H1 (cell line): ENCODE measurements around the gene PINK1. TPM values are rescaled to one million over a fixed set of nuclear protein-coding genes. Genes with fewer than 3 reads are reported as not detected.

Source experiments
- CTCF ChIA-PET: fragments of 300-600 bp; sonication (Branson Sonifier 250); formaldehyde crosslinking; loops from one replicate; lab custom pipeline; 2021; ENCODE audit not compliant: partially characterized antibody; lab: Charles Lee
- POLR2A ChIA-PET: fragments of 300-600 bp; sonication (Branson Sonifier 250); formaldehyde crosslinking; loops from one replicate; lab custom pipeline; 2021; ENCODE audit warnings: inconsistent platforms; ENCODE audit not compliant: partially characterized antibody; lab: Charles Lee
- DNase-seq, 2 experiments: peaks; one replicate each; pipeline versions ENCODE4 v3.0.0 to v3.0.0-alpha.2; 2010 to 2022; ENCODE audit warnings: low spot score in 2 of 2, low read depth in 1 of 2, mixed read lengths in 1 of 2
- FAIRE-seq: peaks from 2 replicates; lab custom pipeline; 2011; peaks lifted over from hg19 to GRCh38; lab: Jason Lieb, UNC
- H2AFZ ChIP-seq: 2 replicates; pipeline ENCODE4 v1.8.1; 2012; ENCODE audit warnings: low read length, inconsistent platforms
- H2AK5ac ChIP-seq: 2 replicates; pipeline ENCODE4 v1.6.1; 2013; ENCODE audit warnings: low read depth, low read length
- H2BK120ac ChIP-seq: replicated peaks from 2 replicates; pipeline ENCODE3; 2013; ENCODE audit warnings: low read depth, low read length, inconsistent platforms
- H2BK12ac ChIP-seq: 2 replicates; pipeline ENCODE4 v1.6.1; 2013; ENCODE audit warnings: low read depth, low read length
- H2BK15ac ChIP-seq: 2 replicates; pipeline ENCODE4 v1.6.1; 2013; ENCODE audit warnings: low read length
- H2BK20ac ChIP-seq: 2 replicates; pipeline ENCODE4 v1.6.1; 2013; ENCODE audit warnings: low read length
- H2BK5ac ChIP-seq: 2 replicates; pipeline ENCODE4 v1.6.1; 2013; ENCODE audit warnings: low read depth, low read length
- H3K14ac ChIP-seq: 2 replicates; pipeline ENCODE4 v1.6.1; 2013; ENCODE audit warnings: inconsistent platforms; ENCODE audit not compliant: insufficient read length
- H3K18ac ChIP-seq: 2 replicates; pipeline ENCODE4 v1.6.1; 2013; ENCODE audit warnings: low read length; ENCODE audit errors: extremely low read depth
- H3K23ac ChIP-seq: 2 replicates; pipeline ENCODE4 v1.6.1; 2013; ENCODE audit warnings: inconsistent platforms; ENCODE audit not compliant: insufficient read length
- H3K23me2 ChIP-seq: 2 replicates; pipeline ENCODE4 v1.6.1; 2013; ENCODE audit warnings: low read depth, low read length
- H3K27ac ChIP-seq: 2 replicates; pipeline ENCODE4 v1.6.1; 2011; ENCODE audit warnings: low read depth, low read length, inconsistent platforms
- H3K27me3 ChIP-seq, 4 experiments: replicated peaks in 1 of 4; 1 replicate in 1 of 4; 2 replicates in 3 of 4; pipeline versions ENCODE4 v1.6.1 to v1.8.1; 2011 to 2013; ENCODE audit warnings: low read length in 3 of 4, mild to moderate bottlenecking in 3 of 4, inconsistent platforms in 2 of 4, mixed read lengths in 2 of 4, moderate library complexity in 1 of 4; ENCODE audit not compliant: control insufficient read depth in 3 of 4, insufficient read depth in 3 of 4; ENCODE audit errors: extremely low read depth in 1 of 4
- H3K36me3 ChIP-seq, 4 experiments: 2 replicates each; pipeline versions ENCODE4 v1.6.1 to v1.8.1; 2011 to 2013; ENCODE audit warnings: mild to moderate bottlenecking in 4 of 4, low read length in 3 of 4, moderate library complexity in 2 of 4, control low read depth in 1 of 4, inconsistent platforms in 1 of 4; ENCODE audit not compliant: insufficient read depth in 4 of 4, control insufficient read depth in 2 of 4
- H3K4ac ChIP-seq: replicated peaks from 2 replicates; pipeline ENCODE3; 2013; ENCODE audit warnings: low read length, low read depth, mixed read lengths, inconsistent platforms; ENCODE audit not compliant: insufficient read length
- H3K4me1 ChIP-seq, 4 experiments: replicated peaks in 1 of 4; 1 replicate in 1 of 4; 2 replicates in 3 of 4; pipeline versions ENCODE4 v1.6.1 to v1.8.1; 2011 to 2013; ENCODE audit warnings: low read length in 3 of 4, inconsistent platforms in 2 of 4, mixed read lengths in 1 of 4; ENCODE audit not compliant: insufficient read depth in 4 of 4, control insufficient read depth in 3 of 4
- H3K4me2 ChIP-seq, 2 experiments: 2 replicates each; pipeline versions ENCODE4 v1.6.1 to v1.8.1; 2011 to 2013; ENCODE audit warnings: low read depth in 2 of 2, low read length in 2 of 2, control low read depth in 1 of 2, inconsistent platforms in 1 of 2, mild to moderate bottlenecking in 1 of 2; ENCODE audit not compliant: insufficient read depth in 1 of 2
- H3K4me3 ChIP-seq, 4 experiments: fragments of 200-600, 300-600 bp in 1 of 4; sonication (generic), shearing (Covaris generic), sonication (Bioruptor Twin) in 1 of 4; 2 replicates each; pipeline versions ENCODE4 v1.5.1 to v1.8.1; 2011 to 2016; ENCODE audit warnings: low read length in 4 of 4, low read depth in 3 of 4, control low read depth in 2 of 4, inconsistent platforms in 2 of 4, mild to moderate bottlenecking in 2 of 4, mixed read lengths in 1 of 4, moderate library complexity in 1 of 4; ENCODE audit not compliant: insufficient read depth in 2 of 4; ENCODE audit errors: extremely low read depth in 1 of 4
- H3K56ac ChIP-seq: replicated peaks from 2 replicates; pipeline ENCODE3; 2013; ENCODE audit warnings: low read depth, mild to moderate bottlenecking, mixed read lengths, low read length, inconsistent platforms; ENCODE audit not compliant: insufficient read length
- H3K79me1 ChIP-seq: 2 replicates; pipeline ENCODE4 v1.6.1; 2013; ENCODE audit warnings: low read depth, low read length, control low read depth
- H3K79me2 ChIP-seq, 2 experiments: 2 replicates each; pipeline versions ENCODE4 v1.6.1 to v1.8.1; 2012 to 2013; ENCODE audit warnings: low read length in 2 of 2, mild to moderate bottlenecking in 2 of 2, inconsistent platforms in 1 of 2; ENCODE audit not compliant: insufficient read depth in 2 of 2, control insufficient read depth in 1 of 2
- H3K9ac ChIP-seq, 4 experiments: replicated peaks in 1 of 4; 1 replicate in 1 of 4; 2 replicates in 3 of 4; pipeline versions ENCODE4 v1.6.1 to v1.8.1; 2011 to 2013; ENCODE audit warnings: low read depth in 3 of 4, low read length in 3 of 4, control low read depth in 2 of 4, mild to moderate bottlenecking in 2 of 4, moderate library complexity in 2 of 4, inconsistent platforms in 1 of 4; ENCODE audit errors: extremely low read depth in 1 of 4
- H3K9me3 ChIP-seq, 2 experiments: 2 replicates each; pipeline versions ENCODE4 v1.6.1 to v1.8.1; 2012 to 2013; ENCODE audit warnings: mild to moderate bottlenecking in 2 of 2, moderate library complexity in 2 of 2, control low read depth in 1 of 2, inconsistent platforms in 1 of 2, low read depth in 1 of 2, low read length in 1 of 2, mixed read lengths in 1 of 2; ENCODE audit not compliant: insufficient read depth in 2 of 2
- H4K20me1 ChIP-seq, 2 experiments: replicated peaks in 1 of 2; 2 replicates each; pipeline versions ENCODE3 to v1.8.1; 2011 to 2013; ENCODE audit warnings: inconsistent platforms in 2 of 2, low read length in 2 of 2, mild to moderate bottlenecking in 1 of 2; ENCODE audit not compliant: insufficient read depth in 2 of 2, control insufficient read depth in 1 of 2
- H4K5ac ChIP-seq: 2 replicates; pipeline ENCODE4 v1.6.1; 2013; ENCODE audit warnings: low read length, low read depth, mixed read lengths, inconsistent platforms; ENCODE audit not compliant: insufficient read length
- H4K8ac ChIP-seq: 2 replicates; pipeline ENCODE4 v1.8.0; 2013; ENCODE audit warnings: mild to moderate bottlenecking, moderate library complexity, low read length, inconsistent platforms; ENCODE audit not compliant: insufficient read depth; ENCODE audit errors: extremely low read depth
- H4K91ac ChIP-seq: replicated peaks from 2 replicates; pipeline ENCODE3; 2013; ENCODE audit warnings: low read length, mixed read lengths, inconsistent platforms; ENCODE audit not compliant: insufficient read length
- CBX5 ChIP-seq: fragments of 300-800, 300-1000 bp; sonication (generic); IDR thresholded peaks from 2 replicates; pipeline ENCODE4 v1.7.1; 2016; ENCODE audit warnings: antibody characterized with exemption, low read length, low read depth
- CBX8 ChIP-seq: fragments of 300-800, 300-1000 bp; sonication (generic); IDR thresholded peaks from 2 replicates; pipeline ENCODE4 v1.7.1; 2016; ENCODE audit warnings: low read depth, low read length, borderline replicate concordance
- NANOG ChIP-seq: IDR thresholded peaks from 2 replicates; pipeline ENCODE4 v1.6.1; 2011; ENCODE audit warnings: low read length, low read depth, mild to moderate bottlenecking, inconsistent platforms; ENCODE audit not compliant: insufficient read depth, poor library complexity, severe bottlenecking
- RAD21 ChIP-seq, 2 experiments: IDR thresholded peaks in 1 of 2; conservative IDR thresholded peaks in 1 of 2; 2 replicates each; pipeline ENCODE4 v1.6.1; 2011; ENCODE audit warnings: low read depth in 2 of 2, low read length in 2 of 2, improper control_type of control experiment in 1 of 2, inconsistent platforms in 1 of 2, mild to moderate bottlenecking in 1 of 2, moderate library complexity in 1 of 2
- SAP30 ChIP-seq: fragments of 300-600 bp; sonication (generic); IDR thresholded peaks from 2 replicates; pipeline ENCODE4 v1.7.1; 2012; ENCODE audit warnings: low read length, moderate library complexity, mild to moderate bottlenecking, inconsistent platforms; ENCODE audit not compliant: insufficient read depth, insufficient replicate concordance
- SIRT6 ChIP-seq: IDR thresholded peaks from one replicate; pipeline ENCODE4 v1.7.1; 2012; ENCODE audit warnings: low read length, inconsistent platforms
- TEAD4 ChIP-seq: IDR thresholded peaks from 2 replicates; pipeline ENCODE4 v1.6.1; 2012; ENCODE audit warnings: low read depth, low read length, inconsistent platforms, mixed read lengths
- WGBS, 2 experiments: shearing (Covaris generic) in 1 of 2; methylation state at CpG; one replicate each; pipeline versions ENCODE4 v1.1.6 to v1.1.7; 2013 to 2015; ENCODE audit warnings: low lambda C conversion rate in 2 of 2, mixed read lengths in 2 of 2, inconsistent platforms in 1 of 2, low coverage in 1 of 2, missing lambda C conversion rate in 1 of 2; ENCODE audit not compliant: insufficient replicate concordance in 2 of 2, insufficient coverage in 1 of 2, insufficient read length in 1 of 2; ENCODE audit errors: extremely low coverage in 1 of 2, missing lambda C conversion rate in 1 of 2; 5-methylcytosine and 5-hydroxymethylcytosine counted together
- polyA plus RNA-seq, 7 experiments: library from polyadenylated mRNA; depleted of rRNA in 3 of 7; stranded (reverse) in 5 of 7; unstranded in 2 of 7; fragments of >200 nt in 5 of 7; fragments of 200-250 nt in 2 of 7; gene quantifications; 1 replicate in 5 of 7; 2 replicates in 1 of 7; 4 replicates in 1 of 7; pipeline versions ENCODE4 v1.2.1 to v1.2.3, GENCODE V29; 2011 to 2013; ENCODE audit warnings: missing spikeins in 2 of 7, mixed read lengths in 2 of 7
- total RNA-seq: library from RNA; stranded (reverse); fragmentation: NEBNext Ultra II Directional; extraction: Animal tissue kit (Norgen Biotek cat#: 25700); gene quantifications from 2 replicates; pipeline ENCODE4 v1.2.1, GENCODE V29; 2021

Gene PINK1
- total and polyA plus RNA-seq, 2 of the 8 experiments (the other 6 are each of a cell fraction or from before 2014, with no cell fraction given) = 16.1 to 19.3 TPM

- H3K23ac ChIP-seq = no peak overlapping the region
- no peak overlapping the region for H3K14ac ChIP-seq
- peaks cover 5 to 25% of the 10 kb centered on the region in 2 experiments for H4K20me1 ChIP-seq
- no peak overlapping the region for H3K27ac ChIP-seq
- H2BK15ac ChIP-seq = no peak overlapping the region
- H3K9ac ChIP-seq = no peak overlapping the region
- WGBS, 2 experiments = 95% methylated on average over 15 of the region's 15 CpGs; no CpG with 5 or more reads in 1 of the 2 experiments
- no peak for FAIRE-seq
- no peak for DNase-seq
- H3K79me2 ChIP-seq = peaks cover 0 to 10% of the 10 kb centered on the region in 2 experiments; a peak in 2 of 4 replicates
- no peak overlapping the region for H3K4me3 ChIP-seq
- no peak overlapping the region for H4K91ac ChIP-seq
- peaks cover 22 to 69% (median 49%) of the 10 kb centered on the region in 4 experiments for H3K36me3 ChIP-seq
- H2BK20ac ChIP-seq = no peak overlapping the region
- no peak overlapping the region for H3K4ac ChIP-seq
- H3K18ac ChIP-seq = no peak overlapping the region
- H3K23me2 ChIP-seq = no peaks in the 10 kb centered on the region
- H4K5ac ChIP-seq = no peak overlapping the region
- H2BK12ac ChIP-seq = no peak overlapping the region
- TF ChIP-seq SIRT6 (no peak), SAP30 (no peak), TEAD4 (no peak), NANOG (no peak), CBX5 (no peak), CBX8 (no peak), RAD21 (IDR thresholded peaks at IDR 0.05 in 1 of 2, conservative IDR thresholded peaks at IDR 0.05 in 1 of 2; ENCODE audit: low read depth in 2 of 2, low read length in 2 of 2) (no peak)
- H3K27me3 ChIP-seq = no peaks in the 10 kb centered on the region
- H3K4me2 ChIP-seq = no peak overlapping the region
- H2BK5ac ChIP-seq = no peak overlapping the region
- ChIA-PET CTCF (interaction anchor here (0.9 to 2.4 kb wide), 4 partner anchors 10 to 56 kb away, joined by 3 to 8 read pairs (median 4); no protein-coding TSS in a partner anchor), POLR2A (interaction anchor here (0.8 kb wide), 1 partner anchor 8 kb away, joined by 3 read pairs; no protein-coding TSS in a partner anchor)
- no peak overlapping the region for H2AFZ ChIP-seq
- no peak overlapping the region for H4K8ac ChIP-seq
- H3K79me1 ChIP-seq = peaks cover 7% of the 10 kb centered on the region
- H2BK120ac ChIP-seq = no peak overlapping the region
- no peaks in the 10 kb centered on the region for H3K4me1 ChIP-seq
- H3K9me3 ChIP-seq = no peaks in the 10 kb centered on the region
- H2AK5ac ChIP-seq = no peak overlapping the region
- no peak overlapping the region for H3K56ac ChIP-seq
These were observed 19.0 kb downstream of the PINK1 start for GRCh38 chr1:20652300-20652699.
